GM12875 (cell line): ENCODE measurements around the gene ELL2.

Experiments
- H3K4me3 ChIP-seq: one replicate; pipeline ENCODE4 v1.5.1; 2011; ENCODE audit warnings: low read depth, low read length, control low read depth
- TF ChIP-seq, protein P1 (sequence below): IDR thresholded peaks from 2 replicates; pipeline ENCODE4 v1.5.1; 2011; ENCODE audit warnings: low read depth, mild to moderate bottlenecking, control low read depth, inconsistent platforms, low read length, moderate library complexity, borderline replicate concordance; ENCODE audit not compliant: insufficient read depth

Gene ELL2

DNA sequence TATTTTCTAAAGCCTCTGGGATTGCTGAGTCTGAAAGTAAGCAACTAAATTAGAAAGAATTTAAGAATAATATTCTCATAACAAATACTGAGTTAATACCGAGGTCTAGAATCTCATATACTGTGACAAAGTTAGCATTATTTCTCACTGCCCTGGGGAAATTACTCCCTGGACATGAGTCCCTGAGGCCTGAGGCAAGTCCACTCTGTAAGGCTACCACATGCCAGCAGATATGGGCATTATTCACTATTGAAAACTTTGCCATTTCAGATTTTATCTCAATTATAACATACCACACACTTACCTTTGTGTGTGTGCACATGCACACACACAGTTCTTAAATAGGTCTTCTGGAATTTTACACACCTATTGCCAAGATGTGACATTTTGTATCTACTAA, 22.9 kb downstream of the ELL2 start:
- TF ChIP-seq, protein P1, sequence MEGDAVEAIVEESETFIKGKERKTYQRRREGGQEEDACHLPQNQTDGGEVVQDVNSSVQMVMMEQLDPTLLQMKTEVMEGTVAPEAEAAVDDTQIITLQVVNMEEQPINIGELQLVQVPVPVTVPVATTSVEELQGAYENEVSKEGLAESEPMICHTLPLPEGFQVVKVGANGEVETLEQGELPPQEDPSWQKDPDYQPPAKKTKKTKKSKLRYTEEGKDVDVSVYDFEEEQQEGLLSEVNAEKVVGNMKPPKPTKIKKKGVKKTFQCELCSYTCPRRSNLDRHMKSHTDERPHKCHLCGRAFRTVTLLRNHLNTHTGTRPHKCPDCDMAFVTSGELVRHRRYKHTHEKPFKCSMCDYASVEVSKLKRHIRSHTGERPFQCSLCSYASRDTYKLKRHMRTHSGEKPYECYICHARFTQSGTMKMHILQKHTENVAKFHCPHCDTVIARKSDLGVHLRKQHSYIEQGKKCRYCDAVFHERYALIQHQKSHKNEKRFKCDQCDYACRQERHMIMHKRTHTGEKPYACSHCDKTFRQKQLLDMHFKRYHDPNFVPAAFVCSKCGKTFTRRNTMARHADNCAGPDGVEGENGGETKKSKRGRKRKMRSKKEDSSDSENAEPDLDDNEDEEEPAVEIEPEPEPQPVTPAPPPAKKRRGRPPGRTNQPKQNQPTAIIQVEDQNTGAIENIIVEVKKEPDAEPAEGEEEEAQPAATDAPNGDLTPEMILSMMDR: no peak
- no peak overlapping the region for H3K4me3 ChIP-seq

DNA sequence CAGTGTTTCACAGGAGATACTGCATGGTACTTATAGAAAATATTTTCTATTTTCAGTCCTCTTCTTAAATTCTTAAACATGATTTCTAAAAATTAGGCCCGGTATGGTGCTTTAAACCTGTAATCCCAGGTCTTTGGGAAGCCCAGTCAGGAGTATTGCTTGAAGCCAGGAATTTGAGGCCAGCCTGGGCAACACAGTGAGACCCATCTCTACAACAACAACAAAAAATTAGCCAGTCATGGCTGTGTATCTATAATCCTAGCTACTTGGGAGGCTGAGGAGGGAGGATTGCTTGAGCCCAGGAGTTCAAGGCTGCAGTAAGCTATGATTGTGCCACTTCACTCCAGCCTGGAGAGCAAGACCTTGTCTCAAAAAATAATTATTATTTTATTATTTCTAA, 23.3 kb downstream of the ELL2 start:
- H3K4me3 ChIP-seq: no peak overlapping the region
- TF ChIP-seq, protein P1: no peak

DNA sequence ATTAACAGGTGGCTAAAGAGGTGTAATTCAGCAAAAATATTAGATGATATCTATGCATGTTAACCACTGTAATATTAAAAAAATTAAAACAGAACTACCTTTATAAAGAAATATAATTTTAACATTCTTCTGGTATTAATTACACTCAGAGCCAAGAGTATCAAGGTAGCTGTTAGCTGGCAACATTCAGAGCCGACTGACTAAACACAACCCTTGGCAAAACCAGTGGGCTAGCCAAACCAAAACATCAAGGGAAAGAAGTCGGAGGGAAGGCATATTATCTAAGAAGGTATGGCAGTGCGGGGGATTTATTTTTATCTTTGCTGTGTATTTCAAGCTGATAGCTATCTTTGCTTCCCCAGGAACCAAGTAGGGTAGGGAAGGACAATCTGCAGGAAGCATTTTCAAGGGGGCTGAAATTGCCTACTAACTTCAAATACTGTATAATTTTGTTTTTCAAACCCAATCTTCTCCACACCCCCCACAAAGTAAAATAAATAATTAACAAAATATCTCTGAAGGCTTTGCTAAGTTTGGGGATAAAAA, 24.0 kb downstream of the ELL2 start:
- TF ChIP-seq, protein P1: no peak
- no peak overlapping the region for H3K4me3 ChIP-seq

DNA sequence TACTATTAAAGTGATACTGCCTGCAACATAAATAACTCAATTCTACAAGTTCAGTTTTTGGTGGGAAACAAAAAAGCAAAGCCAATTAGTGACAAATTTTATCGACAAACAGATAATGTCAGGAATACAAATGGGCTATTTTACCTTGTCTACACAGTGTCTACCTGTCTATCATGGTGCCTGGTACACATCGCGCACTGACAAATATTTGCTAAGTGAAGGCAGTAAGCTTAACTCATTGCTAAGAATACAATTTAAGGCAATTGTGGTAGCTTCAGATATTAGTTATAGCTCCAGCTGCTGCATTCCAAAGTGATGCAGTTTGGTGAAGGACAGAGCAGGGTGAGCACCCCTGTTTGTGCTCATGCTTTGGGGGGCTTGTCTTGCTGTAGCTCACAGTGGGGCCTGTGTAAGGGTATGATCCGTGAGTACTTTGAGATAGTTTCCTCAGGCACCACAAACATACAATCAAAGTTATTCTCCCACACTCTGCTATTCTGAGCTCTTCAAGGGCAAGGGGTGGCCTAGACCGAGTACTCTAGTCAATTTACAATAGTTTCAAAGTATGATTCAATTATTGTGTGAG, 24.7 kb downstream of the ELL2 start:
- no peak overlapping the region for H3K4me3 ChIP-seq
- TF ChIP-seq, protein P1: no peak

GRCh38 chr5:95935553-95936100, 26.0 kb downstream of the ELL2 start:
- no peak overlapping the region for H3K4me3 ChIP-seq
- TF ChIP-seq, protein P1: no peak

GRCh38 chr5:95934207-95934804, 27.3 kb downstream of the ELL2 start:
- TF ChIP-seq, protein P1: no peak
- no peak overlapping the region for H3K4me3 ChIP-seq

DNA sequence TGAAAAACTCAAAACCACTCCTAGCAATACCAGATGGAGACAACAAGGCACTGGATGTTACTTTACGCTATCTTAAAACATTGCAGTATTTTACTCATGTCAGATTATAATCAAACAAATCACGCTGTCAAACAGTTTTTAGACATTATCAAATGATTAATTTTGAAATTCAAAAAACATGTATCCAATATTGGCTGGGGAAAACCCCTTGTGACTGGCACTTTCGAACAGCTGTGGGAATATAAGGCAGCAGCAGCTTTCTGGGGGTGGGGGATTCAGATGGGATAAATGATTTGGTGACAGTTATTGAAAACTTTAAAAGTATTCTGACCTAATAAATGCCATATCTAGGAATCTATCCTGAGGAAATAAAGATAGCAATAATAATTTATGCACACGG, 28.7 kb downstream of the ELL2 start:
- no peak overlapping the region for H3K4me3 ChIP-seq
- TF ChIP-seq, protein P1: no peak
